Stimulated activated CD4-positive, alpha-beta T cell treated with anti-CD3 and anti-CD28 coated beads, TNF-alpha, amount 100 ng/mL, for 24 hours (primary cell): Measurements from ENCODE around the gene GNB1L.

Experiments
- DNase-seq, 3 experiments: peaks; one replicate each; pipeline ENCODE4 v3.0.0-alpha.2; 2020; ENCODE audit warnings: low read depth in 3 of 3

GNB1L gene

GRCh38 chr22:19733755-19734154, 120.9 kb downstream of the GNB1L start:
- no peak for DNase-seq
